IPS-NIHi11 (cell line): ENCODE measurements around the gene FZD2.
A peak's percentile ranks its signal among the peaks of the same experiment; 100 is the strongest.
"Not testable (repeated sequence)": the region's sequence is repeated elsewhere in the genome, so short reads cannot be mapped to it uniquely, and the experiment has no call there.

ENCODE experiments used
- DNase-seq: peaks from one replicate; pipeline ENCODE4 v3.0.0; 2012; ENCODE audit warnings: mixed read lengths, low spot score

Gene FZD2

GRCh38 chr17:44575403-44575802, 18.1 kb downstream of the FZD2 start:
- no peak for DNase-seq

DNA sequence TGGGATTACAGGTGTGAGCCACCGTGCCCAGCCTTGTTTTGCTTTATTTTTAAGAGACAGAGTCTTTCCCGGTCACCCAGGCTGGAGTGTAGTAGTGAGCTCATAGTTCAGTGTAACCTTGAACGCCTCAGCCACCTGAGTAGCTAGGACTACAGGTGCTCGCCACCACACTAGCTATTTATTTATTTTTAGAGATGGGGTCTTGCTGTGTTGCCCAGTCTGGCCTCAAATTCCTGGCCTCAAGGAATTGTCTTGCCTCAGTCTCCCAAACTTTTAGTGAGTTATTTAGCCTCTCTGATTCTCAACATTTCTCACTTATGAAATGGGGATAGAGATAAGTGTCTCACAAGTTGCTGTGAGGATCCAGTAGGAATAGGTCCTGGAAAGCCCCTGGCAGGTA, 21.7 kb downstream of the FZD2 start:
- DNase-seq, result no peak

GRCh38 chr17:44581868-44582267, 24.6 kb downstream of the FZD2 start:
- no peak for DNase-seq

DNA sequence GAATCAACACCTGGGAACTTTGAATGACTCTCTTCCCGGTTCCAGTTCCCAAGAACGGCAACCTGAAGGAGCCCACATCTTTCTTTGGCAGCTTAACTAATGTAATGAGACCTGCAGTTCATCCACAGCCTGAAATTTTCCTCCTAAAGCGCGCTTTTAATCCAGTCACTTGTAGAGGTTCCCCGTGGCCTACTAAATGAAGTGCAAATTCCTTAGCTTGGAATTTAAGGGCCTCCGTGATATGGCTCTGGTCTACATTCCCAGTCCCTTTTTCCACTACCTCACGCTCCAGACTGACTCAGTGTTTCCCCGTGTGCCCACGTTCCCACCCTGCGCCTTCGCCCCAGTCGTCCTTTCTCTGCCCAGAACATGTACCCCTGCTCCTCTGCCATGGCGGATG, 27.2 kb downstream of the FZD2 start:
- no peak for DNase-seq

DNA sequence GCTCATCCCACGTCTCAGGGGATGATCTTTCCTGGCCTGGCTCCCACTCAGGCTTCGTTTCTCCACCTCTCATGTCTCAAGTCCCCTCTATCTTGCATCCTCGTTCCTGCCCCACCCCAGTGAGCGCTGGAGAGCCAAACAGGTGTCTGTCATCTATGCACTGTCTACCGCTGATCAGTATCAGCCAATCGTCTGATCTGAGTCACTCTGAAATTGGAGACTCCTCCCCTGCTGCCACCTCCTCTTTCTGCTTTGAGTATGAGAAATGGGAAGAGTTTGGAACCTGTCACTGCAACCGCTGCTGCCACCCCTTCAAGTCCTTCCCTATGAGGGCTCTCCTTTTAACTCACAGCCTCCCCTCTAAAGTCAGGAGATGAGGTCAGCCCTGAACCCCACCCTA, 28.0 kb downstream of the FZD2 start:
- no peak for DNase-seq

DNA sequence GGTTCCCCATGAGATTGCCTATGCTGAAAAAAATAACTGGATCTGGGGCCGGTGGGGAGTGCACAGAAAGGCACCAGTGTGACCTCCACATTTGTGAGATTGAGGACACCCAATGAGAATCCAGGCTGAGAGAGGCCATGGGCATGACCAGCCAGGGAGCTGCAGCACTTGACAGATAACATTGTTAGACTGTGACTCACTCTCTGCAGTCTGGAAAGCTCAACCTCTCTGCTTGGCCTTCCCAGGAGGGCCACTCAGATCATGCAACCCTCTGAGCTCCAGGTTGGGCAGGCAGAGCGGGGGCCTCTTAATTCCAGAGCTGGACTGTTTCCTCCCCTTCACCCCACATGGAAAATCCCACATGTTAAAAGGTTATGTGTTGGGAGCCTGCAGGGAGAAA, 30.1 kb downstream of the FZD2 start:
- peak; percentile 74 for DNase-seq

- no peak for DNase-seq
These were observed 32.2 kb downstream of the FZD2 start for GRCh38 chr17:44589316-44590071.

GRCh38 chr17:44590072-44590462, 32.8 kb downstream of the FZD2 start:
- not testable (repeated sequence) for DNase-seq

GRCh38 chr17:44590762-44591161, 33.5 kb downstream of the FZD2 start:
- not testable (repeated sequence) for DNase-seq

- no peak for DNase-seq
These were observed 33.9 kb downstream of the FZD2 start for GRCh38 chr17:44591206-44591605.

GRCh38 chr17:44593156-44593555, 35.9 kb downstream of the FZD2 start:
- DNase-seq, result no peak

DNA sequence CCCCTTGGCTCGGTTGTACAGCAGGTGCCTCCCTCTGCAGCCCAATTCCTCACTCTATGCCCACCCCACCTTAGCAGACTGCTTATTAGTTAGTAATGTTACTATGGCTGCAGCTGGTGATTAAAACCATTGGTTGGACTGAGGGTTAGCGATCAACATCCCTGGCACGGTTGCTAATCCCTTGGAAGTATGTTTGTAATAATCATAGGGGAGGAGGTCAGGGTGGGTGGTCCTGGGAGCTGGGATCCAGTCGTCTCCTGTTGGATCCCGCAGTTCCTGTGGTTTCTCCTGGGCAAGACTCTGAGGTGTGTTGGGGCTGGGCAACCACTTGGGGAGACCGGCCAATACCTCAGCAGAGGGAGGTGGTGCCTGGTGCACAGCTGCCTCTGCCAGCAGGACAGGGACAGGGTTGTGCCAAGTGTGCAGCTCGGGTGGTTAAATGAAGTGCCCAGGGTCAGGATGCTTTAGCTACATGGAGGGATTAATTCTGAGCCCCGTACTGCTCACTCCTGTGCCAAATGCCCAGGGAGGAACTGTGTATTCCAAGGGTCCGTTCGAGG, 38.0 kb downstream of the FZD2 start:
- DNase-seq, result no peak

DNA sequence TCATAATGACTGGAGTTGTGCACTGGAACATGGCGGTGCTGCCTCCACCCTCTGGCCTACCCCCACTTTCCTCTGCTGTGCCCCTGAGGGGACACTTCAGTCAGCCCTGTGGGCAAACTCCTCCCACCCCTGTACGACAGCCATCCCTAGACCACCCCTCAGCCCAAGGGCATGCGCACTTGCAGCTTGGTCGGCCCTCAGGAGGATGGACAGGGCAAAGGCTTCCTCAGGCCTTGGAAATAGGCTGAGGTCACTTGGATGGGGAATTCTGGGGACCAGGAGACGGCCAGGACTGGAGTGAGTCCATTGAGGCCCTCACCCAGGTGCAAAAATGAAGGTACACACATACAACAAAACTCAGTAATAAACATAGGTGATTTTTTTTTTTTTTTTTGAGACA, 41.0 kb downstream of the FZD2 start:
- DNase-seq, result no peak

DNA sequence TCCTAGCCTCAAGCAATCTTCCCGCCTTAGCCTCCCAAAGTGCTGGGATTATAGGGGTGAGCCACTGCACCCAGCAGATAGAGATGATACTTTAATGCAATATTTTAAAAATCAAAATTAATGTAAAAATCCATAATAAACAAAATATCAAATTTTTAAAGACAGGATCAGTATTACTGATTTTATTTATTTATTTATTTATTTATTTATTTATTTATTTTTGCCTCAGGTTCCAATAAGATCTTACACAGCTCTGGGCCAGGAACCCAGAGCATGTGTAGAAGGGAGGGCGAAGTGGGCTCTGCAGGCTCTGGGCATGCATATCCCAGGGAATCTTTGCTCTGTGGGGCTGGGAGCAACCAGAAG, 41.6 kb downstream of the FZD2 start:
- DNase-seq, result no peak

DNA sequence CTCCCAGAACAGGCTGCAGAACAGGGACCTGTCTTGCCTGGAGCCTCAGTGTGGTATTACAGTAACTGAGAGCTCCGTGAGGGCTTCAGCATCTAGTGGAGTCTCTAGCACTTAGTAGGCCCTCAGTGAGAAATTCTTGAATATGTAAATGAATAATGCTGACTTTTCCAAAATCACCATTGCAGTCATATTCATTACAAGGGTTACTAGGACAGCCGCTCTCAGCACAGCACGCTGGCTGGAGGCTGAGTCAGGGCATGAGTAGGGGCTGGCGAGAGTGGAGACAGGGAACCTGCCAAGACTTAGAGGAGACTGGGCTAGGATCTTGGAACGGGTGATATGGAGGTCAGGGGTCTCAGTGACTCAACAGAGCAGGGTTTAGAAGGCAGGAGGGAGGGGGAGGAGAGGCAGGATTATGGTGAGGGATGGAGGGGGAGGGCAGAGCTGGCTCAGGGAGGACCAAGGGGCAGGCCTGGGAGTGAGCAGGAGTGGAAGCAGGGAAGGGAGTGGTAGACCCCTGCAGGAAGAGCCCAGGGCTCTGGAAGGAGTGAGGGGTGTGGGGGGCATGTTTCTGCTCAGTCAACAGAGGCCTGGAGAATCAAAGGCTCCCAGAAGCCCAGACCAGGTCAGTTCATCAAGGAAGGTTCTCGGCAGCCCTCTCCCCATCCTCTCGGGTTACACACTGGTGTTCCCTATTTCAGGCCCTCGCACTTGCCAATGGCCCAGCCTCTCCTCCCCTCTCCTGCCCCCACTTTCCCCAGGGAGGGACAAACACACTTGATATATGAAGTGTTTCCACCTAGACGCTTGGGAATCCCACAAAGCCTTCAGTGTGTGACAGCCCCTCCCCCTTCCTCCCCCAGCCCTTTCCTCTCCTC, 42.3 kb downstream of the FZD2 start:
- DNase-seq, result peak; percentile 41

- no peak for DNase-seq
These were observed 44.3 kb downstream of the FZD2 start for GRCh38 chr17:44601539-44601938.

GRCh38 chr17:44601973-44602372, 44.7 kb downstream of the FZD2 start:
- DNase-seq, result no peak

GRCh38 chr17:44602390-44602789, 45.1 kb downstream of the FZD2 start:
- DNase-seq, result no peak

DNA sequence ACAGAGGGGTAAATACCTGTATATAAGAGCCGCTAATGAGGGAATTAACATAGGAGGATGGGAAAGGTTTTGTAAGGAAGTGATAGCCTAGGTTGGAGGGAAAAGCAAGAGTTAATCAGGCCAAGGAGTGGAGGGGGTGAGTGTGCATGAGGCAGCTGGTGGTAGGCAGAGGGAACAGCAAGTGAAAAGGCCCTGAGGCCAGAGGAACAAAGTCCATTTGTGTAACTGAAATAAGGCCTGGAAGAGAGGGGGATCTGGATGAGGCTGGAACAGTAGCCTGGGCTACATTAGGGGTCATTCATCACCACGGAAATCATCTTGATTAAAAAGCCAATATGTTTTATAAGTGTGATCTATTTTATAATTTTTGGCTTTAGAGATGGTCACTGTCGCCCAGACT, 45.7 kb downstream of the FZD2 start:
- no peak for DNase-seq

DNA sequence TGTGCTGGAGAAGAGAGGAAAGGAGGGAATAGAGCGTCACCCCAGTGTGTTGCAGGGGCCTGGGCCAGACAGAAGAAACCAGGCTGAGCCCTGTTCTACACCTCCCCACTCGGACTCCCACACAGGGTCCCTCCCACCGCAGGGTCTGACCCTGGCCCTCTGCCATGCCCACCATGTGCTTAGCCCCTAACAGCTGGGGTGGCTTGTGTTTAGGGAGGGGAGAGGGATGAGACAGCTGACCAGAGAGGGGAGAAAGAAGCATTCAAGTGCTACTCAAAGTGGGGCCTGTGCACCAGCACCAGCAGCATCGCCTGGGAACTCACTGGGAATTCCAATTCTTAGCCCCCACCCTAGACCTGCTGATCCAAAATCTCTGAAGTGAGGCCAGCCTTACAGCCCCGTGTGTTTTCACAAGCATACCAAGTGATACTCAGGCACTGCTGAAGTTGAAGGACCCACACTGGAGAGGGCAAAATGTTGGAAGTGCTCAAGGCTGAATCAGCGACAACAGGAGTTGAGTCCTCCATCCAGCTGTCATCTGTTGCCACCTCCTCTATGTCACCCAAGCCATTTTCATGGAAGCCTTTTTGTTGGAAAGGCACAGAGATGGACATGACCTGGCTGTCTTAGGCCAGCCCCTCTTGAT, 47.0 kb downstream of the FZD2 start:
- DNase-seq, result no peak

- no peak for DNase-seq
These were observed 47.6 kb downstream of the FZD2 start for GRCh38 chr17:44604768-44605485.

DNA sequence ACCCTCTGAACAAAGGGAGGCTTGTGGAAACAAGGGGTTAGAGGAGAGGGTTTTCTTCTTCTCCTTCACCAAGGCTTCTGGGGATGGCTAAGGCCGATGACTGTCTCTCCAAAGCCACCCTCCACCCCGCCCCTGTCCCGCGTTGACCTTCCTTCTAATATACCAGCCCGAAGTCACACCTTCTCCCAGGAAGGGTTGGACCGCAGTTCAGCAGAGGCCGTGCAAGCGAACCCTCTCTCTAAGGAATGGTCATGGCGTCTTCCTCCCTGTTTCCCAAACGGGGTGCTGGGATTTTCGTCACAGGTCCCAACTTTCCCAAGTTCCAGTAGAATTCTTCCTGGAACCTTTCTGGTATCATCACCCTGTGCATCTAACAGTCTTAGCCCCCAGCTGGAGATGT, 49.4 kb downstream of the FZD2 start:
- no peak for DNase-seq
